ENCODE results near the gene ZNF536. TPM values are rescaled to one million over a fixed set of nuclear protein-coding genes. Genes with fewer than 3 reads are reported as not detected.

The ZNF536 gene
- total RNA-seq, 1 experiment from 2014 or later = not detected

- Mint-ChIP-seq H3K27ac (ENCODE audit: unreplicated experiment) (no peak overlapping the region), H3K4me3 (ENCODE audit: unreplicated experiment) (no peak overlapping the region), H3K27me3 (ENCODE audit: insufficient read depth, unreplicated experiment) (peaks cover 6% of the 10 kb centered on the region), H3K9me3 (ENCODE audit: unreplicated experiment) (no peaks in the 10 kb centered on the region), H3K4me1 (ENCODE audit: low read depth, unreplicated experiment) (no peaks in the 10 kb centered on the region), H3K36me3 (ENCODE audit: insufficient read depth, unreplicated experiment) (no peaks in the 10 kb centered on the region)
- H3K4me1 ChIP-seq = no peaks in the 10 kb centered on the region
- no peak for TF ChIP-seq CTCF (IDR thresholded peaks at IDR 0.05; ENCODE audit: insufficient read depth in 1 of 2, low read depth in 1 of 2, low read length in 1 of 2, severe bottlenecking in 1 of 2, unreplicated experiment in 1 of 2)
- intact Hi-C loops (cut with micrococcal nuclease; ENCODE audit: unreplicated experiment) = no loop called here
- BruUV-seq (replicated peaks) = no TSS peak
- no peak overlapping the region for H3K4me3 ChIP-seq (ENCODE audit: low read depth, low read length)
- ChIA-PET CTCF (no interaction called here), POLR2A (interaction anchor here (0.6 kb wide), 1 partner anchor 416 kb away, joined by 3 read pairs; no protein-coding TSS in a partner anchor)
- H3K36me3 ChIP-seq (ENCODE audit: control insufficient read depth, insufficient read depth, low read length) = no peaks in the 10 kb centered on the region
- no peaks in the 10 kb centered on the region; the same call in 1 of the 2 replicates for H3K27me3 ChIP-seq (replicated peaks; ENCODE audit: control insufficient read depth, insufficient read depth, low read length)
- DNase-seq = no peak
- no peaks in the 10 kb centered on the region for H3K9me3 ChIP-seq
Measured at GRCh38 chr19:30523791-30524190, 151.6 kb downstream of the ZNF536 start.

- no peaks in the 10 kb centered on the region for H3K9me3 Mint-ChIP-seq (ENCODE audit: unreplicated experiment)
- ChIA-PET CTCF (no interaction called here), POLR2A (no interaction called here)
- intact Hi-C loops (cut with micrococcal nuclease; ENCODE audit: unreplicated experiment) = no loop called here
- Histone ChIP-seq H3K4me1 (no peaks in the 10 kb centered on the region), H3K27me3 (replicated peaks; ENCODE audit: control insufficient read depth, insufficient read depth, low read length) (no peaks in the 10 kb centered on the region; the same call in 1 of the 2 replicates), H3K36me3 (ENCODE audit: control insufficient read depth, insufficient read depth, low read length) (no peaks in the 10 kb centered on the region), H3K9me3 (no peaks in the 10 kb centered on the region), H3K4me3 (ENCODE audit: low read depth, low read length) (no peak overlapping the region)
- no peak overlapping the region for H3K4me3 Mint-ChIP-seq (ENCODE audit: unreplicated experiment)
- no TSS peak for BruUV-seq (replicated peaks)
- no peaks in the 10 kb centered on the region for H3K36me3 Mint-ChIP-seq (ENCODE audit: insufficient read depth, unreplicated experiment)
- no peak overlapping the region for H3K27ac Mint-ChIP-seq (ENCODE audit: unreplicated experiment)
- DNase-seq = no peak
- H3K27me3 Mint-ChIP-seq (ENCODE audit: insufficient read depth, unreplicated experiment) = peaks cover 2% of the 10 kb centered on the region
- no peak for TF ChIP-seq CTCF (IDR thresholded peaks at IDR 0.05; ENCODE audit: insufficient read depth in 1 of 2, low read depth in 1 of 2, low read length in 1 of 2, severe bottlenecking in 1 of 2, unreplicated experiment in 1 of 2)
- H3K4me1 Mint-ChIP-seq (ENCODE audit: low read depth, unreplicated experiment) = no peaks in the 10 kb centered on the region
Measured at GRCh38 chr19:30525383-30525782, 153.2 kb downstream of the ZNF536 start.

GRCh38 chr19:30528919-30529318, 156.7 kb downstream of the ZNF536 start:
- peaks cover 2% of the 10 kb centered on the region for H3K27me3 Mint-ChIP-seq (ENCODE audit: insufficient read depth, unreplicated experiment)
- CTCF ChIA-PET = no interaction called here
- intact Hi-C loops (cut with micrococcal nuclease; ENCODE audit: unreplicated experiment) = no loop called here

More at GRCh38 chr19:30528919-30529318, 156.7 kb downstream of the ZNF536 start:
- Mint-ChIP-seq H3K9me3 (ENCODE audit: unreplicated experiment) (no peaks in the 10 kb centered on the region), H3K4me3 (ENCODE audit: unreplicated experiment) (no peak overlapping the region), H3K36me3 (ENCODE audit: insufficient read depth, unreplicated experiment) (no peaks in the 10 kb centered on the region), H3K27ac (ENCODE audit: unreplicated experiment) (no peak overlapping the region), H3K4me1 (ENCODE audit: low read depth, unreplicated experiment) (no peaks in the 10 kb centered on the region)
- Histone ChIP-seq H3K4me3 (ENCODE audit: low read depth, low read length) (no peak overlapping the region), H3K36me3 (ENCODE audit: control insufficient read depth, insufficient read depth, low read length) (no peaks in the 10 kb centered on the region), H3K9me3 (no peaks in the 10 kb centered on the region), H3K4me1 (no peaks in the 10 kb centered on the region), H3K27me3 (replicated peaks; ENCODE audit: control insufficient read depth, insufficient read depth, low read length) (no peaks in the 10 kb centered on the region; the same call in 1 of the 2 replicates)
- TF ChIP-seq CTCF (IDR thresholded peaks at IDR 0.05; ENCODE audit: insufficient read depth in 1 of 2, low read depth in 1 of 2, low read length in 1 of 2, severe bottlenecking in 1 of 2, unreplicated experiment in 1 of 2) = no peak
- POLR2A ChIA-PET = no interaction called here
- no TSS peak for BruUV-seq (replicated peaks)
- no peak for DNase-seq
